HepG2 (cell line): ENCODE results near the gene CIROP. TPM values are rescaled to one million over a fixed set of nuclear protein-coding genes. Genes with fewer than 3 reads are reported as not detected.
A peak's percentile ranks its signal among the peaks of the same experiment; 100 is the strongest.

Experiments
- ATAD3A ChIP-seq: sonication (generic); formaldehyde crosslinking; IDR thresholded peaks from 2 replicates; pipeline ENCODE4 v1.4.0; 2020; ENCODE audit warnings: missing genetic modification reagents
- ELF3 ChIP-seq: IDR thresholded peaks from 2 replicates; pipeline ENCODE4 v1.6.1; 2016; ENCODE audit warnings: missing genetic modification reagents, missing compliant biosample characterization
- ESRRA ChIP-seq: sonication (generic); formaldehyde crosslinking; IDR thresholded peaks from 2 replicates; pipeline ENCODE4 v1.5.1; 2020; ENCODE audit warnings: mild to moderate bottlenecking, low read depth, missing genetic modification reagents
- NFKB2 ChIP-seq: sonication (generic); formaldehyde crosslinking; IDR thresholded peaks from 2 replicates; pipeline ENCODE4 v1.4.0; 2020; ENCODE audit warnings: missing genetic modification reagents, borderline replicate concordance
- NFYB ChIP-seq: sonication (generic); formaldehyde crosslinking; IDR thresholded peaks from 2 replicates; pipeline ENCODE4 v1.4.0; 2020; ENCODE audit warnings: missing genetic modification reagents
- NONO ChIP-seq, 2 experiments: fragments of 450-650 bp in 1 of 2; sonication (generic) in 1 of 2; formaldehyde crosslinking in 1 of 2; IDR thresholded peaks in 1 of 2; conservative IDR thresholded peaks in 1 of 2; 2 replicates each; pipeline versions ENCODE4 v1.6.1 to v1.8.0; 2017 to 2022; ENCODE audit warnings: mild to moderate bottlenecking in 1 of 2, missing genetic modification reagents in 1 of 2, moderate library complexity in 1 of 2
- ONECUT2 ChIP-seq: sonication (generic); formaldehyde crosslinking; IDR thresholded peaks from 2 replicates; pipeline ENCODE4 v1.4.0; 2020; ENCODE audit warnings: missing genetic modification reagents
- SALL2 ChIP-seq: sonication (generic); formaldehyde crosslinking; IDR thresholded peaks from 2 replicates; pipeline ENCODE4 v1.8.1; 2023; ENCODE audit warnings: mild to moderate bottlenecking, missing genetic modification reagents, inconsistent platforms
- SAP130 ChIP-seq: IDR thresholded peaks from 2 replicates; pipeline ENCODE4 v1.6.1; 2016; ENCODE audit warnings: low read depth
- SUZ12 ChIP-seq: fragments of 150-350 bp; IDR thresholded peaks from 2 replicates; pipeline ENCODE4 v1.6.1; 2014; ENCODE audit warnings: low read depth, low read length
- TCF7 ChIP-seq: sonication (generic); IDR thresholded peaks from 2 replicates; pipeline ENCODE4 v1.6.1; 2016; ENCODE audit warnings: antibody characterized with exemption, low read depth
- THYN1 ChIP-seq: sonication (generic); formaldehyde crosslinking; IDR thresholded peaks from 2 replicates; pipeline ENCODE4 v1.8.1; 2023; ENCODE audit warnings: low read depth, mild to moderate bottlenecking, moderate library complexity, missing genetic modification reagents, borderline replicate concordance
- ZNF101 ChIP-seq: sonication (generic); formaldehyde crosslinking; IDR thresholded peaks from 2 replicates; pipeline ENCODE4 v1.4.0; 2020; ENCODE audit warnings: mild to moderate bottlenecking, low read depth, missing genetic modification reagents, borderline replicate concordance
- ZNF225 ChIP-seq: sonication (generic); formaldehyde crosslinking; IDR thresholded peaks from 2 replicates; pipeline ENCODE4 v1.4.0; 2020; ENCODE audit warnings: mild to moderate bottlenecking, missing genetic modification reagents
- ZNF230 ChIP-seq: sonication (generic); formaldehyde crosslinking; IDR thresholded peaks from 2 replicates; pipeline ENCODE4 v1.4.0; 2020; ENCODE audit warnings: mild to moderate bottlenecking, missing genetic modification reagents
- ZNF747 ChIP-seq: sonication (generic); formaldehyde crosslinking; IDR thresholded peaks from 2 replicates; pipeline ENCODE4 v1.8.1; 2023; ENCODE audit warnings: missing genetic modification reagents, mild to moderate bottlenecking, borderline replicate concordance
- ZSCAN30 ChIP-seq: sonication (generic); formaldehyde crosslinking; IDR thresholded peaks from 2 replicates; pipeline ENCODE4 v1.5.0; 2020; ENCODE audit warnings: mild to moderate bottlenecking, missing genetic modification reagents
- ZSCAN9 ChIP-seq: IDR thresholded peaks from 2 replicates; pipeline ENCODE4 v1.6.1; 2016; ENCODE audit warnings: borderline replicate concordance
- polyA plus RNA-seq, 8 experiments: library from polyadenylated mRNA; depleted of rRNA in 3 of 8; stranded (reverse) in 7 of 8; unstranded in 1 of 8; fragments of >200 nt; fragmentation: Illumina TruSeq in 4 of 8; extraction: Trizol in 4 of 8; gene quantifications; 2 replicates each; pipeline versions ENCODE4 v1.2.1 to v1.2.3, GENCODE V29; 2011 to 2016; ENCODE audit warnings: low read depth in 4 of 8, missing spikeins in 1 of 8, mixed read lengths in 1 of 8; ENCODE audit not compliant: insufficient read depth in 1 of 8
- total RNA-seq, 5 experiments: library from RNA; depleted of rRNA; stranded (reverse); fragments of >200 nt; fragmentation: Illumina TruSeq; extraction: Trizol; gene quantifications; 2 replicates each; pipeline ENCODE4 v1.2.3, GENCODE V29; 2016; ENCODE audit warnings: low read depth in 1 of 5
- TF ChIP-seq, protein P1 (sequence below): sonication (generic); formaldehyde crosslinking; IDR thresholded peaks from 2 replicates; pipeline ENCODE4 v1.4.0; 2020; ENCODE audit warnings: missing genetic modification reagents
- TF ChIP-seq, protein P2 (sequence below): sonication (generic); formaldehyde crosslinking; IDR thresholded peaks from 2 replicates; pipeline ENCODE4 v1.4.0; 2020; ENCODE audit warnings: missing genetic modification reagents
- TF ChIP-seq, protein P3 (sequence below): IDR thresholded peaks from 2 replicates; pipeline ENCODE4 v1.6.1; 2018; ENCODE audit warnings: missing genetic modification reagents

CIROP gene
- total and polyA plus RNA-seq, 2 of the 13 experiments (the other 11 are each of a cell fraction or from before 2014, with no cell fraction given) = 0.07 TPM; not detected in 1

DNA sequence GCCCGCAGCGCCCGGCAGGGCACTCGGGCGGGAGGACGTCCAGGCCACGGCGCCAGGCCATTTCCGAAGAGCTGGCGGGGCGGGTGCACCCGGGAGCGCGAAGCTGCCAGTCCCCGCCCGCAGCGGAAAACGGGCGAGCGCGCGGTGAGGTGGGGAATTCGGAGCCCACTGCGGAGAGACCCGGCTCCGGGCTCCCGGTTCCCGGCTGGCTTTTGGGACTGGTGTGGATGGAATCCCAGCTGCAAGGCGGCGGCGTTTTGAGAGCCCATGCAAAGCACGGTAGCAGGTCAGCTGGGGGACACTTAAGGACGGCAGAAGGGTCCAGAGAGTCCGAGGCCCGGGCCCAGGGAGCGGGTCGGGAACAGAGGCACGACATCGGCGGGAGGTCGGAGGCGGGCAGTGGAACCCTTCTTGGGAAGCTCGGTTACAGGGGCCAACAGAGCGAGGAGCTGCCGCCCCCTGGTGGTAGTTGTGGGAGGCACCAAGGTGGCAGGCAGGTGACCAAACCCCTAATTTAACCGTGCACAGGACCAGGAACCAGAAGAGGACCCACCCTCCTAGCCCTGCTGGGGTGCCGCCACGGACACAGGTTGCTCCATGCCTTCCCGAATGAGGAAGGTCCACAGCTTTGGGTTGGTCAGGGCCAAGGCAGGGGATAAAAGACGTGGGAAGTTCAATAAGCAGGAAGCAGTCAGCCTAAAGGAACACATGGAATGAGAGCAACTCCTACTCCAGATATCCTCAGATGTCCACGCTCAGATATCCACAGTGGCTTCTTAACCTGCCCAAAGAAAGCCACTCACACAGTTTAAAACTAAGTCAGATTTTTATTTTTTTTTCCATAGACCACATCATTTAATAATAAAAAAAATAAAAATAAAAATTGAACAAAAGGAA lies 46.8 kb downstream of the CIROP start (continued):
- TF ChIP-seq ZSCAN30 (CRISPR knock-in tag) = no peak
- TF ChIP-seq ZNF225 (CRISPR knock-in tag) = peak; percentile 97
- TF ChIP-seq TCF7 = no peak
- TF ChIP-seq ZNF230 (CRISPR knock-in tag) = peak; percentile 88
- no peak; the same call in 1 of the 2 replicates for TF ChIP-seq ZNF747 (CRISPR knock-in tag)
- no peak for TF ChIP-seq ZNF101 (CRISPR knock-in tag)
- TF ChIP-seq ESRRA = peak; percentile 39; the same call in 1 of the 2 replicates
- TF ChIP-seq, protein P1, sequence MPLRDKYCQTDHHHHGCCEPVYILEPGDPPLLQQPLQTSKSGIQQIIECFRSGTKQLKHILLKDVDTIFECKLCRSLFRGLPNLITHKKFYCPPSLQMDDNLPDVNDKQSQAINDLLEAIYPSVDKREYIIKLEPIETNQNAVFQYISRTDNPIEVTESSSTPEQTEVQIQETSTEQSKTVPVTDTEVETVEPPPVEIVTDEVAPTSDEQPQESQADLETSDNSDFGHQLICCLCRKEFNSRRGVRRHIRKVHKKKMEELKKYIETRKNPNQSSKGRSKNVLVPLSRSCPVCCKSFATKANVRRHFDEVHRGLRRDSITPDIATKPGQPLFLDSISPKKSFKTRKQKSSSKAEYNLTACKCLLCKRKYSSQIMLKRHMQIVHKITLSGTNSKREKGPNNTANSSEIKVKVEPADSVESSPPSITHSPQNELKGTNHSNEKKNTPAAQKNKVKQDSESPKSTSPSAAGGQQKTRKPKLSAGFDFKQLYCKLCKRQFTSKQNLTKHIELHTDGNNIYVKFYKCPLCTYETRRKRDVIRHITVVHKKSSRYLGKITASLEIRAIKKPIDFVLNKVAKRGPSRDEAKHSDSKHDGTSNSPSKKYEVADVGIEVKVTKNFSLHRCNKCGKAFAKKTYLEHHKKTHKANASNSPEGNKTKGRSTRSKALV (CRISPR knock-in tag) = peak; percentile 92
- TF ChIP-seq NONO (IDR thresholded peaks at IDR 0.05) = no peak
- peak; percentile 94 for TF ChIP-seq NONO (CRISPR knock-in tag; conservative IDR thresholded peaks at IDR 0.05)
- TF ChIP-seq, protein P2, sequence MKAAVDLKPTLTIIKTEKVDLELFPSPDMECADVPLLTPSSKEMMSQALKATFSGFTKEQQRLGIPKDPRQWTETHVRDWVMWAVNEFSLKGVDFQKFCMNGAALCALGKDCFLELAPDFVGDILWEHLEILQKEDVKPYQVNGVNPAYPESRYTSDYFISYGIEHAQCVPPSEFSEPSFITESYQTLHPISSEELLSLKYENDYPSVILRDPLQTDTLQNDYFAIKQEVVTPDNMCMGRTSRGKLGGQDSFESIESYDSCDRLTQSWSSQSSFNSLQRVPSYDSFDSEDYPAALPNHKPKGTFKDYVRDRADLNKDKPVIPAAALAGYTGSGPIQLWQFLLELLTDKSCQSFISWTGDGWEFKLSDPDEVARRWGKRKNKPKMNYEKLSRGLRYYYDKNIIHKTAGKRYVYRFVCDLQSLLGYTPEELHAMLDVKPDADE = no peak
- no peak; the same call in none of the 2 replicates for TF ChIP-seq NFYB (CRISPR knock-in tag)
- peak; percentile 95; the same call in 1 of the 2 replicates for TF ChIP-seq NFKB2 (CRISPR knock-in tag)
- TF ChIP-seq ATAD3A (CRISPR knock-in tag) = no peak
- TF ChIP-seq ELF3 (CRISPR knock-in tag) = peak; percentile 49; the same call in 1 of the 2 replicates
- no peak for TF ChIP-seq ONECUT2 (CRISPR knock-in tag)
- TF ChIP-seq, protein P3, sequence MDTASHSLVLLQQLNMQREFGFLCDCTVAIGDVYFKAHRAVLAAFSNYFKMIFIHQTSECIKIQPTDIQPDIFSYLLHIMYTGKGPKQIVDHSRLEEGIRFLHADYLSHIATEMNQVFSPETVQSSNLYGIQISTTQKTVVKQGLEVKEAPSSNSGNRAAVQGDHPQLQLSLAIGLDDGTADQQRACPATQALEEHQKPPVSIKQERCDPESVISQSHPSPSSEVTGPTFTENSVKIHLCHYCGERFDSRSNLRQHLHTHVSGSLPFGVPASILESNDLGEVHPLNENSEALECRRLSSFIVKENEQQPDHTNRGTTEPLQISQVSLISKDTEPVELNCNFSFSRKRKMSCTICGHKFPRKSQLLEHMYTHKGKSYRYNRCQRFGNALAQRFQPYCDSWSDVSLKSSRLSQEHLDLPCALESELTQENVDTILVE (CRISPR knock-in tag) = no peak
- peak; percentile 27; the same call in 1 of the 2 replicates for TF ChIP-seq SUZ12
- peak; percentile 77 for TF ChIP-seq SAP130
- peak; percentile 92 for TF ChIP-seq SALL2 (CRISPR knock-in tag)
- no peak for TF ChIP-seq THYN1 (CRISPR knock-in tag)
- TF ChIP-seq ZSCAN9 (CRISPR knock-in tag) = 0 out of 2 replicates have a peak, but pooled peaks have one; percentile 79
